ENCODE measurements around the gene CDSN. TPM values are rescaled to one million over a fixed set of nuclear protein-coding genes. Genes with fewer than 3 reads are reported as not detected.

CDSN gene
- total RNA-seq, 1 experiment from 2014 or later = 0.12 TPM

- H3K4me3 ChIP-seq (replicated peaks in 1 of 2; ENCODE audit: low read depth in 1 of 2, low read length in 2 of 2) = no peak overlapping the region
- BruUV-seq (replicated peaks) = no TSS peak
- peak overlapping the region; percentile 73 for H2AFZ ChIP-seq (ENCODE audit: low read depth, low read length, poor library complexity, severe bottlenecking)
Measured at GRCh38 chr6:31083742-31084354, 36.4 kb downstream of the CDSN start.

More at GRCh38 chr6:31083742-31084354, 36.4 kb downstream of the CDSN start:
- Histone ChIP-seq H3K4me1 (ENCODE audit: control insufficient read depth in 1 of 2, insufficient read depth in 2 of 2, low read length in 2 of 2) (peaks cover 15 to 36% of the 10 kb centered on the region in 2 experiments), H3K9ac (ENCODE audit: low read length) (no peak overlapping the region), H3K9me2 (ENCODE audit: insufficient read depth) (no peaks in the 10 kb centered on the region), H3K4me2 (ENCODE audit: low read length) (peak overlapping the region; percentile 17; the same call in 1 of the 2 replicates), H3K36me3 (ENCODE audit: control insufficient read depth in 1 of 2, insufficient read depth in 2 of 2, low read length in 2 of 2) (no peaks in the 10 kb centered on the region), H3K27ac (ENCODE audit: low read depth, low read length) (no peak overlapping the region), H4K20me1 (ENCODE audit: insufficient read depth) (no peaks in the 10 kb centered on the region), H3K27me3 (ENCODE audit: insufficient read depth, low read length) (no peaks in the 10 kb centered on the region), H3K9me3 (ENCODE audit: control insufficient read depth in 1 of 2, insufficient read depth in 1 of 2, low read depth in 1 of 2, low read length in 2 of 2) (no peaks in the 10 kb centered on the region), H3K79me2 (ENCODE audit: insufficient read depth, low read length) (no peaks in the 10 kb centered on the region)
- DNase-seq (ENCODE audit: low read depth, low spot score) (peak; percentile 61), ATAC-seq (peak; percentile 73)
- intact Hi-C loops (cut with micrococcal nuclease) = loop anchor here (5.0 to 10.0 kb wide), 2 partner anchors 339 to 602 kb away; partner anchors contain the start of genes FLOT1 and IER3
- ChIA-PET POLR2A (interaction anchor here (1.3 kb wide), 1 partner anchor 31 kb away, joined by 11 read pairs; the partner anchor contains the start of gene PSORS1C1), CTCF (interaction anchor here (0.8 to 1.8 kb wide), 10 partner anchors 11 to 602 kb away, joined by 3 to 8 read pairs (median 4); partner anchors contain the start of genes PSORS1C1 and VARS2), RAD21 (ENCODE audit: low non-redundant PET in 1 of 2, low total read pairs in 2 of 2, uncharacterized antibody in 2 of 2, unreplicated experiment in 2 of 2) (no interaction called here)
- TF ChIP-seq SRF (IDR thresholded peaks at IDR 0.05; ENCODE audit: low read depth) = peak; percentile 83
- TF ChIP-seq YY1 (IDR thresholded peaks at IDR 0.05; ENCODE audit: extremely low read depth, insufficient replicate concordance, low read depth, low read length) = no peak
- peak; percentile 71; the same call in 1 of the 2 replicates for TF ChIP-seq CBX3 (IDR thresholded peaks at IDR 0.05; ENCODE audit: low read depth)
- TF ChIP-seq RAD21 (IDR thresholded peaks at IDR 0.05; ENCODE audit: low read depth) = peak; percentile 49; the same call in 1 of the 2 replicates
- TF ChIP-seq EZH2 (IDR thresholded peaks at IDR 0.05) = no peak
- no peak for TF ChIP-seq TCF7L2 (IDR thresholded peaks at IDR 0.05; ENCODE audit: borderline replicate concordance, extremely low read depth, insufficient read depth, insufficient read length)
- no peak for TF ChIP-seq ELF1 (IDR thresholded peaks at IDR 0.05; ENCODE audit: borderline replicate concordance, low read depth)
- TF ChIP-seq ATF3 (IDR thresholded peaks at IDR 0.05) = no peak
- TF ChIP-seq SP1 (IDR thresholded peaks at IDR 0.05; ENCODE audit: low read depth) = no peak
- no peak for TF ChIP-seq POLR2A (IDR thresholded peaks at IDR 0.05; ENCODE audit: borderline replicate concordance, extremely low read depth, insufficient read depth, insufficient read length)
- TF ChIP-seq REST (IDR thresholded peaks at IDR 0.05; ENCODE audit: low read depth) = no peak
- no peak for TF ChIP-seq ZNF274 (IDR thresholded peaks at IDR 0.05; ENCODE audit: low read depth, low read length)
- no peak for TF ChIP-seq ZFX (IDR thresholded peaks at IDR 0.05)
- TF ChIP-seq CTCF (IDR thresholded peaks at IDR 0.05 in 2 of 3, conservative IDR thresholded peaks at IDR 0.05 in 1 of 3; ENCODE audit: borderline replicate concordance in 1 of 3, insufficient read depth in 1 of 3, low read depth in 2 of 3, low read length in 2 of 3) = peak; percentile 35 to 57 (median 47); a peak in 5 of 6 replicates
- TF ChIP-seq POLR2AphosphoS5 (IDR thresholded peaks at IDR 0.05; ENCODE audit: low read depth, low read length) = no peak
